Caco-2 (cell line): ENCODE measurements around the gene RNASE7. TPM values are rescaled to one million over a fixed set of nuclear protein-coding genes. Genes with fewer than 3 reads are reported as not detected.

Experiments used
- BruUV-seq: library from RNA; stranded (reverse); fragments of 400-500 nt; replicated peaks from 2 replicates; lab custom pipeline; 2021; lab: Mats Ljungman, UMichigan
- CTCF ChIA-PET: fragments of 300-600 bp; sonication (Branson Sonifier 250); formaldehyde crosslinking; loops from one replicate; lab custom pipeline; 2022; ENCODE audit warnings: antibody characterized with exemption; lab: Charles Lee
- POLR2A ChIA-PET: fragments of 300-600 bp; sonication (Branson Sonifier 250); formaldehyde crosslinking; loops from one replicate; lab custom pipeline; 2022; ENCODE audit warnings: antibody characterized with exemption; lab: Charles Lee
- DNase-seq, 2 experiments: peaks; one replicate each; pipeline versions ENCODE4 v3.0.0 to v3.0.0-alpha.2; 2020 to 2022
- H3K27me3 ChIP-seq: replicated peaks from 2 replicates; pipeline ENCODE4 v1.6.0; 2011; ENCODE audit warnings: low read length; ENCODE audit not compliant: control insufficient read depth, insufficient read depth
- H3K36me3 ChIP-seq: 2 replicates; pipeline ENCODE4 v1.5.1; 2011; ENCODE audit warnings: low read length; ENCODE audit not compliant: control insufficient read depth, insufficient read depth
- H3K4me1 ChIP-seq: fragments of 250-450 bp; sonication (Bioruptor Pico); 2 replicates; pipeline ENCODE4 v1.5.1; 2020; ENCODE audit warnings: mild to moderate bottlenecking
- H3K4me3 ChIP-seq: 2 replicates; pipeline ENCODE4 v1.5.1; 2011; ENCODE audit warnings: low read depth, mild to moderate bottlenecking, control low read depth, low read length
- H3K9me3 ChIP-seq: fragments of 250-450 bp; sonication (Bioruptor Pico); 2 replicates; pipeline ENCODE4 v1.5.1; 2020; ENCODE audit warnings: mild to moderate bottlenecking, moderate library complexity
- H3K27ac Mint-ChIP-seq: one replicate; pipeline ENCODE4 v1.8.0; 2022; ENCODE audit warnings: mixed read lengths; ENCODE audit not compliant: unreplicated experiment
- H3K27me3 Mint-ChIP-seq: one replicate; pipeline ENCODE4 v1.8.0; 2022; ENCODE audit warnings: mixed read lengths; ENCODE audit not compliant: insufficient read depth, unreplicated experiment
- H3K36me3 Mint-ChIP-seq: one replicate; pipeline ENCODE4 v1.8.0; 2022; ENCODE audit warnings: mild to moderate bottlenecking, mixed read lengths; ENCODE audit not compliant: insufficient read depth, unreplicated experiment
- H3K4me1 Mint-ChIP-seq: one replicate; pipeline ENCODE4 v1.8.0; 2022; ENCODE audit warnings: low read depth, mixed read lengths; ENCODE audit not compliant: unreplicated experiment
- H3K4me3 Mint-ChIP-seq: one replicate; pipeline ENCODE4 v1.8.0; 2022; ENCODE audit warnings: mild to moderate bottlenecking, moderate library complexity, mixed read lengths; ENCODE audit not compliant: unreplicated experiment
- H3K9me3 Mint-ChIP-seq: one replicate; pipeline ENCODE4 v1.8.0; 2022; ENCODE audit warnings: mixed read lengths; ENCODE audit not compliant: unreplicated experiment
- intact Hi-C: fragments of 100-400 bp; cut with micrococcal nuclease; formaldehyde crosslinking; loops from one replicate; pipeline ENCODE4 v1.10.0; 2022; ENCODE audit not compliant: unreplicated experiment
- total RNA-seq: library from RNA; stranded (reverse); gene quantifications from 2 replicates; pipeline ENCODE4 v1.2.3, GENCODE V29; 2022
- TF ChIP-seq, protein P1 (sequence below), 2 experiments: fragments of 200-600 bp in 1 of 2; IDR thresholded peaks; 1 replicate in 1 of 2; 2 replicates in 1 of 2; pipeline versions ENCODE4 v1.5.1 to v1.8.0; 2011 to 2022; ENCODE audit warnings: antibody characterized with exemption in 1 of 2, control low read depth in 1 of 2, inconsistent platforms in 1 of 2, low read depth in 1 of 2, low read length in 1 of 2, mild to moderate bottlenecking in 1 of 2, moderate library complexity in 1 of 2; ENCODE audit not compliant: insufficient read depth in 1 of 2, severe bottlenecking in 1 of 2, unreplicated experiment in 1 of 2

Gene RNASE7
- total RNA-seq, 1 experiment from 2014 or later = not detected

DNA sequence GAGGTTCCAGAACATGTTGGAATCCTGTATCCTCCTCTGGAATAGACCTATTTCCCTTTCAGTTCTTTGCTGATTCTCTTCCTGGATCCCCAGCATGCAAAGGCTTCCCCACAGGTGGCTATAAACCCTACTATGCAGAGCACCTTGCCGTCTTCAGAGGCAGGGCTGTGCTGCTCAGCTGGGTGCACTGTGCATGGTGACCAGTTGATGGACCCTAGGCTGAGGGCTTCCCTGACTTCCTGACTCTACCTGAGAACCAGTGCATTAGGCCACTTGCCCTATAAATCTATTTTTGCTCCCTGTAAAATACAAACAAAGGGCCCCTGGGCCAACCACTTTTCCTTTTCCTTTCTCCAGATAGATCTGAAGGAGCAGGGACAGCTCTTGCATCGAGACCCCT is 42.2 kb downstream of the RNASE7 start:
- Mint-ChIP-seq H3K27me3 (no peaks in the 10 kb centered on the region), H3K27ac (no peak overlapping the region), H3K9me3 (no peaks in the 10 kb centered on the region), H3K4me1 (peaks cover 8% of the 10 kb centered on the region), H3K4me3 (no peak overlapping the region), H3K36me3 (peaks cover 14% of the 10 kb centered on the region)
- intact Hi-C loops = no loop called here
- Histone ChIP-seq H3K9me3 (no peaks in the 10 kb centered on the region), H3K36me3 (peaks cover 2% of the 10 kb centered on the region; the same call in 1 of the 2 replicates), H3K4me1 (no peaks in the 10 kb centered on the region; the same call in 1 of the 2 replicates), H3K27me3 (no peaks in the 10 kb centered on the region), H3K4me3 (no peak overlapping the region)
- CTCF ChIA-PET = interaction anchor here (1.7 to 2.1 kb wide), 2 partner anchors 13 to 16 kb away, joined by 6 to 7 read pairs; no protein-coding TSS in a partner anchor
- POLR2A ChIA-PET = no interaction called here
- no TSS peak for BruUV-seq
- TF ChIP-seq, protein P1, sequence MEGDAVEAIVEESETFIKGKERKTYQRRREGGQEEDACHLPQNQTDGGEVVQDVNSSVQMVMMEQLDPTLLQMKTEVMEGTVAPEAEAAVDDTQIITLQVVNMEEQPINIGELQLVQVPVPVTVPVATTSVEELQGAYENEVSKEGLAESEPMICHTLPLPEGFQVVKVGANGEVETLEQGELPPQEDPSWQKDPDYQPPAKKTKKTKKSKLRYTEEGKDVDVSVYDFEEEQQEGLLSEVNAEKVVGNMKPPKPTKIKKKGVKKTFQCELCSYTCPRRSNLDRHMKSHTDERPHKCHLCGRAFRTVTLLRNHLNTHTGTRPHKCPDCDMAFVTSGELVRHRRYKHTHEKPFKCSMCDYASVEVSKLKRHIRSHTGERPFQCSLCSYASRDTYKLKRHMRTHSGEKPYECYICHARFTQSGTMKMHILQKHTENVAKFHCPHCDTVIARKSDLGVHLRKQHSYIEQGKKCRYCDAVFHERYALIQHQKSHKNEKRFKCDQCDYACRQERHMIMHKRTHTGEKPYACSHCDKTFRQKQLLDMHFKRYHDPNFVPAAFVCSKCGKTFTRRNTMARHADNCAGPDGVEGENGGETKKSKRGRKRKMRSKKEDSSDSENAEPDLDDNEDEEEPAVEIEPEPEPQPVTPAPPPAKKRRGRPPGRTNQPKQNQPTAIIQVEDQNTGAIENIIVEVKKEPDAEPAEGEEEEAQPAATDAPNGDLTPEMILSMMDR (IDR thresholded peaks at IDR 0.05; ENCODE audit: insufficient read depth in 1 of 2, low read depth in 1 of 2, low read length in 1 of 2, severe bottlenecking in 1 of 2, unreplicated experiment in 1 of 2) = no peak
- DNase-seq = no peak

DNA sequence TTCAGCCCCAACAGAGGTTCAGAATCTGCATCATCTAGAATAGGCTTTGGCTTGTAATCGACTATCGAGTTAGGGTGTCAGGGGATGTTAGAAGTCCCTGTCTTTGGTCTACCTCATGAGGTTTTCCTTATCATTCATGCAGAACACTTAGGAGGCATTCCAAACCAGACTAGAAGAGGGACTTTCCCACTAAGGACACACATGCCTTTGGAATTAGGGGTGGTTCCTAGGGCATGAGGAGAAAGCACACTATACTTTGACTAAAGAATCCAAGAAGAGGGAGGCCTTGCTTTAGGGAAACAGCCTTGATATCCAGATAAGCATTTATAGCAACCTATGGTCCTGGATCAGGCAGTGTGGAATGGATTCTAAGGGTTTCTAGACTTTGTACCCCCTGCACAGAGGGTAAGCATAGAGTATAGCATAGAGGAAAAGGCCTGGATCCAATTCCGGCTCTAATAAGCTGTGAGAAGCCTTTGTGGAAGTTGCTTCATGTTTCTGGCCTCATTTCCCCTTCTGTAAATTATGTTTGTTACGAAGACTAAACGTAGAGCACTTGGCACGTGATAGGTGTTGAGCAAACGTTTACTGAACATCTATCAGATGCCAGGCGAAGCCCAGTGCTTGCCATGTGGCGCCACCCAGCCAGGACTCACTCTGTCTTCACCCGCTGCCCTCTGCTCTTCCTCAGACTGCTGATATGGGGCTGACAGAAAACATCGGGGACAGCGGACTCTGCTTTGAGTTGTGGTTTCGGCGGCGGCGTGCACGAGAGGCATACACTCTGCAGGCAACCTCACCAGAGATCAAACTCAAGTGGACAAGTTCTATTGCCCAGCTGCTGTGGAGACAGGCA is 43.1 kb downstream of the RNASE7 start:
- no TSS peak for BruUV-seq
- Mint-ChIP-seq H3K9me3 (no peaks in the 10 kb centered on the region), H3K27me3 (no peaks in the 10 kb centered on the region), H3K36me3 (peaks cover 17% of the 10 kb centered on the region), H3K4me1 (peaks cover 8% of the 10 kb centered on the region), H3K4me3 (no peak overlapping the region), H3K27ac (no peak overlapping the region)
- Histone ChIP-seq H3K9me3 (no peaks in the 10 kb centered on the region), H3K4me1 (no peaks in the 10 kb centered on the region; the same call in 1 of the 2 replicates), H3K4me3 (no peak overlapping the region), H3K36me3 (peaks cover 2% of the 10 kb centered on the region; the same call in 1 of the 2 replicates), H3K27me3 (no peaks in the 10 kb centered on the region)
- intact Hi-C loops = no loop called here
- CTCF ChIA-PET = interaction anchor here (1.1 to 2.1 kb wide), 2 partner anchors 9 to 17 kb away, joined by 3 to 6 read pairs; no protein-coding TSS in a partner anchor
- no peak for DNase-seq
- POLR2A ChIA-PET = no interaction called here
- TF ChIP-seq, protein P1 (IDR thresholded peaks at IDR 0.05; ENCODE audit: insufficient read depth in 1 of 2, low read depth in 1 of 2, low read length in 1 of 2, severe bottlenecking in 1 of 2, unreplicated experiment in 1 of 2) = no peak

DNA sequence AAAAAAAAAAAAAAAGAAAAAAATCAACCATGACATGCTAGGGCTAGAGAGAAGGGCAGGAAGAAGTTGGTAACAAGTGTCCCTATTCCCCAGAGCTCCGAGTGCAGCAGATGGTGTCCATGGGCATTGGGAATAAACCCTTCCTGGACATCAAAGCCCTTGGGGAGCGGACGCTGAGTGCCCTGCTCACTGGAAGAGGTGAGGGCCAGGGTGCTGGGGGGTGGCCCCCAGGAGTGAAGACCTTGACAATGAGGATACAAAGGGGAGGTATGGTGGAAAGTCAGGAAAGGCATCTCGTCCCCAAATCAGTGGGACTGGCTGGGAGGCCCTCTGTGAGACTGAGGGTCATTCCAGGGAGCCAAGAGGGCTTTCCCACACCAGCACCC is 44.7 kb downstream of the RNASE7 start:
- Histone ChIP-seq H3K4me3 (no peak overlapping the region), H3K9me3 (no peaks in the 10 kb centered on the region), H3K36me3 (peaks cover 2% of the 10 kb centered on the region), H3K27me3 (no peaks in the 10 kb centered on the region), H3K4me1 (no peaks in the 10 kb centered on the region; the same call in 1 of the 2 replicates)
- Mint-ChIP-seq H3K4me1 (peaks cover 8% of the 10 kb centered on the region), H3K4me3 (no peak overlapping the region), H3K9me3 (no peaks in the 10 kb centered on the region), H3K27me3 (no peaks in the 10 kb centered on the region), H3K36me3 (peaks cover 20% of the 10 kb centered on the region), H3K27ac (no peak overlapping the region)
- POLR2A ChIA-PET = interaction anchor here (0.7 kb wide), 1 partner anchor 90 kb away, joined by 3 read pairs; no protein-coding TSS in a partner anchor
- intact Hi-C loops = no loop called here
- CTCF ChIA-PET = interaction anchor here (0.8 to 1.1 kb wide), 2 partner anchors 18 kb away, joined by 3 to 5 read pairs; no protein-coding TSS in a partner anchor
- DNase-seq = no peak
- no TSS peak for BruUV-seq
- TF ChIP-seq, protein P1 (IDR thresholded peaks at IDR 0.05; ENCODE audit: insufficient read depth in 1 of 2, low read depth in 1 of 2, low read length in 1 of 2, severe bottlenecking in 1 of 2, unreplicated experiment in 1 of 2) = no peak
